MM.1S (cell line): Measurements from ENCODE around the gene SCAMP1.

ENCODE experiments used
- DNase-seq: peaks from one replicate; pipeline ENCODE4 v3.0.0-alpha.2; 2015
- H2AFZ ChIP-seq: fragments of 300-600 bp; sonication (generic); 2 replicates; pipeline ENCODE4 v1.6.0; 2016; ENCODE audit warnings: antibody characterized with exemption, low read length
- H3F3A ChIP-seq: fragments of 300-600 bp; sonication (generic); 2 replicates; pipeline ENCODE4 v1.6.1; 2016; ENCODE audit warnings: mild to moderate bottlenecking, antibody characterized with exemption, low read length, moderate library complexity, mixed read lengths; ENCODE audit not compliant: insufficient read depth
- H3K27ac ChIP-seq: fragments of 300-600 bp; sonication (generic); 2 replicates; pipeline ENCODE4 v1.5.1; 2016; ENCODE audit warnings: mild to moderate bottlenecking, low read length
- H3K27me3 ChIP-seq: fragments of 300-600 bp; sonication (generic); replicated peaks from 2 replicates; pipeline ENCODE4 v1.6.0; 2016; ENCODE audit warnings: low read length; ENCODE audit not compliant: insufficient read depth
- H3K36me3 ChIP-seq: fragments of 300-600 bp; sonication (generic); replicated peaks from 2 replicates; pipeline ENCODE4 v1.6.1; 2016; ENCODE audit warnings: mild to moderate bottlenecking, low read length, mixed read lengths; ENCODE audit not compliant: insufficient read depth
- H3K4me1 ChIP-seq: fragments of 300-600 bp; sonication (generic); 2 replicates; pipeline ENCODE4 v1.6.1; 2016; ENCODE audit warnings: low read length, mixed read lengths
- H3K4me2 ChIP-seq: fragments of 300-600 bp; sonication (generic); 2 replicates; pipeline ENCODE4 v1.6.0; 2016; ENCODE audit warnings: low read depth, low read length
- H3K4me3 ChIP-seq: fragments of 300-600 bp; sonication (generic); 2 replicates; pipeline ENCODE4 v1.5.1; 2016; ENCODE audit warnings: low read length, mixed read lengths
- H3K79me2 ChIP-seq: fragments of 300-600 bp; sonication (generic); 2 replicates; pipeline ENCODE4 v1.6.1; 2016; ENCODE audit warnings: mixed run types, low read length, mixed read lengths
- H3K9ac ChIP-seq: fragments of 300-600 bp; sonication (generic); 2 replicates; pipeline ENCODE4 v1.6.1; 2016; ENCODE audit warnings: low read length, mixed read lengths
- H3K9me2 ChIP-seq: fragments of 300-600 bp; sonication (generic); replicated peaks from 2 replicates; pipeline ENCODE4 v1.6.1; 2016; ENCODE audit warnings: mild to moderate bottlenecking, low read length, mixed read lengths; ENCODE audit not compliant: insufficient read depth
- H3K9me3 ChIP-seq: fragments of 300-600 bp; sonication (generic); replicated peaks from 2 replicates; pipeline ENCODE4 v1.6.1; 2016; ENCODE audit warnings: mild to moderate bottlenecking, low read length, mixed read lengths; ENCODE audit not compliant: insufficient read depth
- H4K20me1 ChIP-seq: fragments of 300-600 bp; sonication (generic); 2 replicates; pipeline ENCODE4 v1.6.1; 2016; ENCODE audit warnings: mild to moderate bottlenecking, low read length, moderate library complexity, mixed read lengths; ENCODE audit not compliant: insufficient read depth
- CTCF ChIP-seq: fragments of 300-600 bp; sonication (generic); IDR thresholded peaks from 2 replicates; pipeline ENCODE4 v1.5.1; 2016; ENCODE audit warnings: antibody characterized with exemption, low read length, mixed read lengths
- EZH2 ChIP-seq: fragments of 300-600 bp; sonication (generic); optimal IDR thresholded peaks from 2 replicates; pipeline ENCODE3; 2017; ENCODE audit warnings: low read depth, mild to moderate bottlenecking, antibody characterized with exemption, low read length, mixed read lengths
- EZH2phosphoT487 ChIP-seq: fragments of 300-600 bp; sonication (generic); IDR thresholded peaks from 2 replicates; pipeline ENCODE4 v1.6.1; 2018; ENCODE audit warnings: antibody characterized with exemption, low read length

Gene SCAMP1

GRCh38 chr5:78407458-78407857 is 47.0 kb downstream of the SCAMP1 start:
- Histone ChIP-seq H3K9me2 (no peaks in the 10 kb centered on the region), H2AFZ (no peak overlapping the region), H3K4me1 (peaks cover 15% of the 10 kb centered on the region), H3K79me2 (no peaks in the 10 kb centered on the region), H3K27ac (no peak overlapping the region), H3K36me3 (no peaks in the 10 kb centered on the region), H4K20me1 (no peaks in the 10 kb centered on the region), H3F3A (no peaks in the 10 kb centered on the region), H3K9ac (no peak overlapping the region), H3K4me3 (no peak overlapping the region), H3K27me3 (no peaks in the 10 kb centered on the region), H3K9me3 (no peaks in the 10 kb centered on the region), H3K4me2 (no peak overlapping the region)
- TF ChIP-seq EZH2: no peak
- TF ChIP-seq CTCF: no peak
- no peak for TF ChIP-seq EZH2phosphoT487
- no peak for DNase-seq

DNA sequence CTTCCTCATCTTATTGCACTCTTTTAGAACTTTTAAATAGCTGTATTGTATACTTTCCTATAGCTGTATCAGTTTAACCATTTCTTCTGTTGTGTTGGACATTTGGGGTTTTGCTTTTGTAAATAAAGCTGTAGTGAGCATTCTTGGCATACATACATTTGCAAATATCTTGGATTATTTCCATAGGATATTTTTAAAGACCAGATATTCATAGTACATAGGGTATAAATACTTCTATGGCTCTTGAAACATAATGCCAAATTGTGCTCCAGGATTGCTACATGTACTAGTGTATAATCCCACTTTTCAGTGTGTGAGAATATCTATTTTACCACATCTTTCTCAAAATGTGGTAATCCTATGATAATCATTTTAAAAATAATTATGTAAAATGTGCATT is 51.2 kb downstream of the SCAMP1 start:
- no peaks in the 10 kb centered on the region for H3F3A ChIP-seq
- no peaks in the 10 kb centered on the region for H3K4me1 ChIP-seq
- no peak overlapping the region for H3K4me2 ChIP-seq
- no peak for TF ChIP-seq CTCF
- H3K9me2 ChIP-seq: no peaks in the 10 kb centered on the region
- H3K27ac ChIP-seq: no peak overlapping the region
- no peaks in the 10 kb centered on the region for H3K27me3 ChIP-seq
- H3K9ac ChIP-seq: no peak overlapping the region
- no peaks in the 10 kb centered on the region for H4K20me1 ChIP-seq
- no peaks in the 10 kb centered on the region for H3K9me3 ChIP-seq
- H3K4me3 ChIP-seq: no peak overlapping the region
- H3K79me2 ChIP-seq: no peaks in the 10 kb centered on the region
- H3K36me3 ChIP-seq: no peaks in the 10 kb centered on the region
- H2AFZ ChIP-seq: no peak overlapping the region
- DNase-seq: no peak

DNA sequence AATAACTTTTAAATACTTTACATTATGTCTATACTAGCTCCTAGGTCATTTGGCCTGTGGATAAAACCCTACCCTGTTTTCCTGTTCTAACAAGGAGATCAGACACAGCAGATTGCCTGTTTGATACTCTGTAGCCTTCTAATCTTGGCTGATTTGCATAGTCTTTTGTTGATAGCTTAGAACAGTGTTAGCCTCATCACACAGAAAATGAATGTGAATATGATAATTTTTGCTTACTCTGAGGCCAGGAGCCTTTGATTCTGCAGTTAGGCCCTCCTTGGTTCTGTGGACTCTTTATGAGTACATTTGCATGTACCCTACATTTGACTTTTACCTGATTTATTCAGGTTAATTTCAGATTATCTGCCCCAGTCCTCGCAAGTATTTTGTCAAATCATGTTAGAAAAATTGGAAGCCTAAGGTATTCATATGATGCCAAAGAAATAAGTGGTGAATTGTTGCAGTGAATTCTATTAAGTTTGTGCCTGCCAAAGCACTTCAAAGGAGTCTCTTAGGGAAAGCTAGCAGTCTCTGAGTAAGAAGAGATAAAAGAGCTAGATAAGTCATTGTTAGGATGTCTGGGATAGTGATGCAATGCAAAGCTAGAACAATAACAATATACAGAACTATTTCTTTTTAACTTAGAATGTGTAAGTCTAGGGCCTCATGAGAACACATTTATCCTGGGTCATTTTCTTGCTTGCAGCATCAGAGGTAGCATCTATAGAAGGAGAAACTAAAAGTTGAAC is 56.4 kb downstream of the SCAMP1 start:
- Histone ChIP-seq H3K36me3 (no peaks in the 10 kb centered on the region), H3K79me2 (no peaks in the 10 kb centered on the region), H4K20me1 (no peaks in the 10 kb centered on the region), H3K27me3 (no peaks in the 10 kb centered on the region), H3K9me2 (no peaks in the 10 kb centered on the region), H3K9me3 (no peaks in the 10 kb centered on the region), H3F3A (no peaks in the 10 kb centered on the region), H3K27ac (no peak overlapping the region), H2AFZ (no peak overlapping the region), H3K4me1 (no peaks in the 10 kb centered on the region), H3K4me2 (no peak overlapping the region), H3K4me3 (no peak overlapping the region), H3K9ac (no peak overlapping the region)
- TF ChIP-seq EZH2phosphoT487: no peak
- TF ChIP-seq CTCF: no peak
- TF ChIP-seq EZH2: no peak
- no peak for DNase-seq
